CD4-positive, alpha-beta T cell treated with Interleukin-15 for 4 hours (primary cell): ENCODE measurements around the gene CPB1.

Experiments used
- DNase-seq: peaks from one replicate; pipeline ENCODE4 v3.0.0-alpha.2; 2020; ENCODE audit warnings: low spot score

Gene CPB1

GRCh38 chr3:148883163-148883562 lies 55.6 kb downstream of the CPB1 start:
- no peak for DNase-seq

- DNase-seq = no peak
Observed at GRCh38 chr3:148884261-148884660, 56.6 kb downstream of the CPB1 start.

GRCh38 chr3:148889828-148890227 lies 62.2 kb downstream of the CPB1 start:
- no peak for DNase-seq

- no peak for DNase-seq
Observed at GRCh38 chr3:148896062-148896461, 68.5 kb downstream of the CPB1 start.

GRCh38 chr3:148901987-148902791 lies 74.6 kb downstream of the CPB1 start:
- no peak for DNase-seq

- no peak for DNase-seq
Observed at GRCh38 chr3:148903022-148903442, 75.4 kb downstream of the CPB1 start.

GRCh38 chr3:148903941-148904340 lies 76.3 kb downstream of the CPB1 start:
- DNase-seq = no peak

- no peak for DNase-seq
Observed at GRCh38 chr3:148906667-148907066, 79.1 kb downstream of the CPB1 start.
